Parathyroid adenoma (tissue), 2 donors: Measurements from ENCODE around the gene LAMA5.

ENCODE experiments used
- H2AFZ ChIP-seq: fragments of 300-600 bp; sonication (generic); one replicate; pipeline ENCODE4 v1.7.0; 2017; ENCODE audit warnings: antibody characterized with exemption, mild to moderate bottlenecking
- H3K27ac ChIP-seq: fragments of 300-600 bp; sonication (generic); one replicate; pipeline ENCODE4 v1.7.0; 2017
- H3K27me3 ChIP-seq: fragments of 300-600 bp; sonication (generic); one replicate; pipeline ENCODE4 v1.7.0; 2017; ENCODE audit warnings: low read length; ENCODE audit not compliant: control insufficient read depth, insufficient read depth
- H3K36me3 ChIP-seq: fragments of 300-600 bp; sonication (generic); one replicate; pipeline ENCODE4 v1.7.0; 2017; ENCODE audit warnings: low read length; ENCODE audit not compliant: control insufficient read depth, insufficient read depth
- H3K4me1 ChIP-seq: fragments of 300-600 bp; sonication (generic); one replicate; pipeline ENCODE4 v1.7.0; 2017; ENCODE audit warnings: control low read depth
- H3K4me2 ChIP-seq: fragments of 300-600 bp; sonication (generic); one replicate; pipeline ENCODE4 v1.7.0; 2017; ENCODE audit warnings: low read length
- H3K4me3 ChIP-seq: fragments of 300-600 bp; sonication (generic); one replicate; pipeline ENCODE4 v1.7.0; 2017; ENCODE audit warnings: low read depth, low read length
- H3K79me2 ChIP-seq: fragments of 300-600 bp; sonication (generic); one replicate; pipeline ENCODE4 v1.7.0; 2017; ENCODE audit warnings: control low read depth
- H3K9ac ChIP-seq: fragments of 300-600 bp; sonication (generic); one replicate; pipeline ENCODE4 v1.7.0; 2017; ENCODE audit warnings: mild to moderate bottlenecking
- H3K9me3 ChIP-seq: fragments of 300-600 bp; sonication (generic); one replicate; pipeline ENCODE4 v1.7.0; 2017; ENCODE audit warnings: low read length; ENCODE audit not compliant: control insufficient read depth
- CTCF ChIP-seq: fragments of 300-600 bp; sonication (generic); IDR thresholded peaks from one replicate; pipeline ENCODE4 v1.7.0; 2017; ENCODE audit warnings: antibody characterized with exemption, mild to moderate bottlenecking
- donor health status: primary hyperparathyroidism.

The LAMA5 gene

GRCh38 chr20:62328684-62329388, 38.3 kb downstream of the LAMA5 start:
- no peak for TF ChIP-seq CTCF
- H3K27me3 ChIP-seq, result no peaks in the 10 kb centered on the region
- H3K79me2 ChIP-seq, result no peaks in the 10 kb centered on the region
- no peak overlapping the region for H2AFZ ChIP-seq
- no peaks in the 10 kb centered on the region for H3K36me3 ChIP-seq
- H3K4me2 ChIP-seq, result no peak overlapping the region
- H3K9ac ChIP-seq, result no peak overlapping the region
- no peak overlapping the region for H3K27ac ChIP-seq
- no peaks in the 10 kb centered on the region for H3K4me1 ChIP-seq
- no peak overlapping the region for H3K4me3 ChIP-seq
- no peaks in the 10 kb centered on the region for H3K9me3 ChIP-seq

- H3K4me1 ChIP-seq, result no peaks in the 10 kb centered on the region
- H3K27ac ChIP-seq, result no peak overlapping the region
- H3K36me3 ChIP-seq, result no peaks in the 10 kb centered on the region
- H3K9me3 ChIP-seq, result no peaks in the 10 kb centered on the region
- no peak overlapping the region for H2AFZ ChIP-seq
- TF ChIP-seq CTCF, result no peak
- no peaks in the 10 kb centered on the region for H3K79me2 ChIP-seq
- no peaks in the 10 kb centered on the region for H3K27me3 ChIP-seq
- H3K4me3 ChIP-seq, result no peak overlapping the region
- no peak overlapping the region for H3K9ac ChIP-seq
- H3K4me2 ChIP-seq, result no peak overlapping the region
These were observed 39.2 kb downstream of the LAMA5 start for GRCh38 chr20:62327726-62328495.

- Histone ChIP-seq H2AFZ (no peak overlapping the region), H3K27me3 (no peaks in the 10 kb centered on the region), H3K4me3 (no peak overlapping the region), H3K36me3 (no peaks in the 10 kb centered on the region), H3K79me2 (no peaks in the 10 kb centered on the region), H3K4me2 (no peak overlapping the region), H3K4me1 (no peaks in the 10 kb centered on the region), H3K27ac (no peak overlapping the region), H3K9me3 (no peaks in the 10 kb centered on the region), H3K9ac (no peak overlapping the region)
- no peak for TF ChIP-seq CTCF
These were observed 40.0 kb downstream of the LAMA5 start for GRCh38 chr20:62326959-62327725.

GRCh38 chr20:62326559-62326958, 40.6 kb downstream of the LAMA5 start:
- Histone ChIP-seq H3K27me3 (no peaks in the 10 kb centered on the region), H3K9me3 (no peaks in the 10 kb centered on the region), H3K4me2 (no peak overlapping the region), H2AFZ (no peak overlapping the region), H3K27ac (no peak overlapping the region), H3K79me2 (no peaks in the 10 kb centered on the region), H3K4me1 (no peaks in the 10 kb centered on the region), H3K9ac (no peak overlapping the region), H3K4me3 (no peak overlapping the region), H3K36me3 (no peaks in the 10 kb centered on the region)
- TF ChIP-seq CTCF, result no peak
